ENCODE data around the gene QKI. TPM values are rescaled to one million over a fixed set of nuclear protein-coding genes. Genes with fewer than 3 reads are reported as not detected.

The QKI gene
- total RNA-seq, 1 donor = 212 TPM

- DNase-seq (ENCODE audit: insufficient read length, low spot score, missing footprints) = no peak
- Histone ChIP-seq H4K20me1 (ENCODE audit: insufficient read depth, low read length) (no peaks in the 10 kb centered on the region), H3K36me3 (ENCODE audit: insufficient read depth, low read length) (no peaks in the 10 kb centered on the region), H3K27ac (ENCODE audit: low read depth, low read length) (no peak overlapping the region), H3K4me2 (ENCODE audit: insufficient read depth, low read length) (no peak overlapping the region), H3K79me2 (ENCODE audit: insufficient read depth, low read length) (peaks cover 3% of the 10 kb centered on the region), H3K4me1 (ENCODE audit: insufficient read depth, low read length) (peaks cover 24% of the 10 kb centered on the region), H3K4me3 (ENCODE audit: insufficient read depth, low read length) (no peak overlapping the region), H2AFZ (ENCODE audit: low read length) (no peak overlapping the region), H3K27me3 (ENCODE audit: insufficient read depth, low read length) (no peaks in the 10 kb centered on the region), H3K9me3 (ENCODE audit: low read depth, low read length) (no peaks in the 10 kb centered on the region)
- TF ChIP-seq, protein P1, sequence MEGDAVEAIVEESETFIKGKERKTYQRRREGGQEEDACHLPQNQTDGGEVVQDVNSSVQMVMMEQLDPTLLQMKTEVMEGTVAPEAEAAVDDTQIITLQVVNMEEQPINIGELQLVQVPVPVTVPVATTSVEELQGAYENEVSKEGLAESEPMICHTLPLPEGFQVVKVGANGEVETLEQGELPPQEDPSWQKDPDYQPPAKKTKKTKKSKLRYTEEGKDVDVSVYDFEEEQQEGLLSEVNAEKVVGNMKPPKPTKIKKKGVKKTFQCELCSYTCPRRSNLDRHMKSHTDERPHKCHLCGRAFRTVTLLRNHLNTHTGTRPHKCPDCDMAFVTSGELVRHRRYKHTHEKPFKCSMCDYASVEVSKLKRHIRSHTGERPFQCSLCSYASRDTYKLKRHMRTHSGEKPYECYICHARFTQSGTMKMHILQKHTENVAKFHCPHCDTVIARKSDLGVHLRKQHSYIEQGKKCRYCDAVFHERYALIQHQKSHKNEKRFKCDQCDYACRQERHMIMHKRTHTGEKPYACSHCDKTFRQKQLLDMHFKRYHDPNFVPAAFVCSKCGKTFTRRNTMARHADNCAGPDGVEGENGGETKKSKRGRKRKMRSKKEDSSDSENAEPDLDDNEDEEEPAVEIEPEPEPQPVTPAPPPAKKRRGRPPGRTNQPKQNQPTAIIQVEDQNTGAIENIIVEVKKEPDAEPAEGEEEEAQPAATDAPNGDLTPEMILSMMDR (IDR thresholded peaks at IDR 0.05; ENCODE audit: extremely low read depth, low read depth, low read length) = no peak
Measured at GRCh38 chr6:163409712-163410111, 4.8 kb upstream of the QKI start.

GRCh38 chr6:163412341-163412740, 2.2 kb upstream of the QKI start:
- Histone ChIP-seq H3K4me3 (ENCODE audit: insufficient read depth, low read length) (peak overlapping the region; percentile 83), H3K9me3 (ENCODE audit: low read depth, low read length) (no peaks in the 10 kb centered on the region), H3K27ac (ENCODE audit: low read depth, low read length) (peak overlapping the region; percentile 88), H3K36me3 (ENCODE audit: insufficient read depth, low read length) (no peaks in the 10 kb centered on the region), H3K4me2 (ENCODE audit: insufficient read depth, low read length) (peak overlapping the region; percentile 97), H3K27me3 (ENCODE audit: insufficient read depth, low read length) (no peaks in the 10 kb centered on the region), H2AFZ (ENCODE audit: low read length) (peak overlapping the region; percentile 94), H4K20me1 (ENCODE audit: insufficient read depth, low read length) (peaks cover 3% of the 10 kb centered on the region), H3K79me2 (ENCODE audit: insufficient read depth, low read length) (peaks cover 25% of the 10 kb centered on the region), H3K4me1 (ENCODE audit: insufficient read depth, low read length) (peaks cover 9% of the 10 kb centered on the region)
- TF ChIP-seq, protein P1 (IDR thresholded peaks at IDR 0.05; ENCODE audit: extremely low read depth, low read depth, low read length) = no peak
- DNase-seq (ENCODE audit: insufficient read length, low spot score, missing footprints) = no peak

- Histone ChIP-seq H3K27me3 (ENCODE audit: insufficient read depth, low read length) (no peaks in the 10 kb centered on the region), H3K36me3 (ENCODE audit: insufficient read depth, low read length) (no peaks in the 10 kb centered on the region), H3K4me3 (ENCODE audit: insufficient read depth, low read length) (peak overlapping the region; percentile 83), H4K20me1 (ENCODE audit: insufficient read depth, low read length) (peaks cover 6% of the 10 kb centered on the region), H3K27ac (ENCODE audit: low read depth, low read length) (peak overlapping the region; percentile 88), H3K79me2 (ENCODE audit: insufficient read depth, low read length) (peaks cover 30% of the 10 kb centered on the region), H3K4me2 (ENCODE audit: insufficient read depth, low read length) (peak overlapping the region; percentile 97), H3K9me3 (ENCODE audit: low read depth, low read length) (no peaks in the 10 kb centered on the region), H2AFZ (ENCODE audit: low read length) (peak overlapping the region; percentile 94), H3K4me1 (ENCODE audit: insufficient read depth, low read length) (peaks cover 9% of the 10 kb centered on the region)
- TF ChIP-seq, protein P1 (IDR thresholded peaks at IDR 0.05; ENCODE audit: extremely low read depth, low read depth, low read length) = no peak
- no peak for DNase-seq (ENCODE audit: insufficient read length, low spot score, missing footprints)
Measured at GRCh38 chr6:163412801-163413344, 1.6 kb upstream of the QKI start.

DNA sequence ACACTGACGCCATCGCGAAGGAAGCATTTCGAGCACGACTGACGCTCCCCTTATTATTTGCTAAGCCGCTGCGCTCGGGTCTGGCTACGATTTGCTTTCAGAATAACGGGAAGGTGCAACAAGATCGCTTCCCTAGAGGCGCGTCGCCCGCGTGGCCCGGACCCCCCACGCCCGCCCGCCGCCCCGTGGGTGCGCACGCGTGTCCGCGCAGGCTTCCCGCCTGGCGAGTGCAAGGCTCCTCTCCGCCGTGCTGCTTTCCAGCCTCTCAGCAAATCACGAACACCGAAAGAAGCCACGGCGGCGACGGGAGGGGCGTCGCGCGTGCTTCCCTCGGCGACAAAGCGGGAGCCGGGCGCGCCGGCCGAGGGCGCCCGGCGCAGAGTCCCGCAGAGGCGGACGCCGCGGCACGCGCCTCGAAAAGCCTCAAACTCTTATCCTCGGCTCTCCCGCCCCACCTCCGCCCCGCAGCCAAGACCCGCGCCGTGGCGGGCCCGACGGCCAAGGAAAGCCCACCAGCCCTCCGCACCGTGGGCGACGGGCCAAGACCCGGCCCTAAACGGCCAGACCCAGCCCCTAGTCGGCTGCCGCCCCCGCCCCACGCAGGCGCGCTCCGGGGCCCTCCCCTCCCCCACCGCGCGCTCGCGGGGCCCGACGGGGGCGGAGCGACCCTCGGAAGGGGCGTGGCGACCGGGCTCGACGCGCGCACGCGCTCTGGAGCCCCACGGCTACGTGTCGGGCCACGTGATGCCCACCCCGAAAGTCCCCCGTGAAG, 987 bp upstream of the QKI start:
- peak overlapping the region; percentile 83 for H3K4me3 ChIP-seq (ENCODE audit: insufficient read depth, low read length)
- peaks cover 8% of the 10 kb centered on the region for H4K20me1 ChIP-seq (ENCODE audit: insufficient read depth, low read length)
- no peaks in the 10 kb centered on the region for H3K9me3 ChIP-seq (ENCODE audit: low read depth, low read length)
- peaks cover 13% of the 10 kb centered on the region for H3K4me1 ChIP-seq (ENCODE audit: insufficient read depth, low read length)
- peak overlapping the region; percentile 88 for H3K27ac ChIP-seq (ENCODE audit: low read depth, low read length)
- H3K4me2 ChIP-seq (ENCODE audit: insufficient read depth, low read length) = peak overlapping the region; percentile 97
- H3K79me2 ChIP-seq (ENCODE audit: insufficient read depth, low read length) = peaks cover 36% of the 10 kb centered on the region
- no peaks in the 10 kb centered on the region for H3K36me3 ChIP-seq (ENCODE audit: insufficient read depth, low read length)
- DNase-seq (ENCODE audit: insufficient read length, low spot score, missing footprints) = peak; percentile 99
- H3K27me3 ChIP-seq (ENCODE audit: insufficient read depth, low read length) = no peaks in the 10 kb centered on the region
- peak overlapping the region; percentile 94 for H2AFZ ChIP-seq (ENCODE audit: low read length)
- TF ChIP-seq, protein P1 (IDR thresholded peaks at IDR 0.05; ENCODE audit: extremely low read depth, low read depth, low read length) = no peak
